Activated T-cell treated with anti-CD3 and anti-CD28 coated beads for 48 hours (primary cell): Measurements from ENCODE around the gene SERBP1.

Source experiments
- DNase-seq: peaks from one replicate; pipeline ENCODE4 v3.0.0-alpha.2; 2020; ENCODE audit warnings: low read depth

SERBP1 gene

GRCh38 chr1:67359592-67359991 is 70.6 kb downstream of the SERBP1 start:
- DNase-seq = no peak
